Ascending aorta (tissue), 2 donors: ENCODE data around the gene ST7. TPM values are rescaled to one million over a fixed set of nuclear protein-coding genes. Genes with fewer than 3 reads are reported as not detected.
"Not testable (repeated sequence)": the region's sequence is repeated elsewhere in the genome, so short reads cannot be mapped to it uniquely, and the experiment has no call there.

Experiments used
- DNase-seq, 2 donors: peaks; one replicate each; pipeline ENCODE4 v3.0.0-alpha.2; 2019; ENCODE audit warnings: low spot score in 2 of 2
- H3K27ac ChIP-seq, 2 donors: fragments of 200-600 bp; sonication (generic); one replicate each; pipeline ENCODE4 v1.5.1; 2016 to 2017; ENCODE audit warnings: mild to moderate bottlenecking in 1 of 2
- H3K27me3 ChIP-seq: fragments of 200-600 bp; sonication (generic); one replicate; pipeline ENCODE4 v1.5.1; 2017
- H3K36me3 ChIP-seq, 2 donors: fragments of 200-600 bp; sonication (generic); one replicate each; pipeline ENCODE4 v1.5.1; 2016
- H3K4me1 ChIP-seq, 2 donors: fragments of 200-600 bp; sonication (generic); one replicate each; pipeline ENCODE4 v1.5.1; 2016 to 2017; ENCODE audit warnings: mild to moderate bottlenecking in 1 of 2
- H3K4me3 ChIP-seq, 2 donors: fragments of 200-600 bp; sonication (generic); one replicate each; pipeline ENCODE4 v1.5.1; 2016 to 2017; ENCODE audit warnings: mild to moderate bottlenecking in 1 of 2
- H3K9me3 ChIP-seq, 2 donors: fragments of 200-600 bp; sonication (generic); one replicate each; pipeline ENCODE4 v1.5.1; 2016
- intact Hi-C: fragments of 100-400 bp; cut with DNase I; formaldehyde crosslinking; loops from one replicate; pipeline ENCODE4 v1.15.1; 2023
- total RNA-seq: library from RNA; depleted of rRNA; stranded (reverse); fragments of >200 nt; gene quantifications from one replicate; pipeline ENCODE4 v1.1.0, GENCODE V29; 2016
- TF ChIP-seq, protein P1 (sequence below), 3 experiments: fragments of 200-600 bp in 2 of 3; fragments of 450-650 bp in 1 of 3; sonication (generic) in 2 of 3; IDR thresholded peaks; one replicate each; pipeline ENCODE4 v1.5.1; 2016 to 2019; ENCODE audit warnings: antibody characterized with exemption in 3 of 3, mild to moderate bottlenecking in 1 of 3, moderate library complexity in 1 of 3

Gene ST7
- total RNA-seq, 1 donor from 2014 or later = 19.2 TPM

- intact Hi-C loops = no loop called here
- H3K27me3 ChIP-seq = no peaks in the 10 kb centered on the region
- TF ChIP-seq, protein P1, sequence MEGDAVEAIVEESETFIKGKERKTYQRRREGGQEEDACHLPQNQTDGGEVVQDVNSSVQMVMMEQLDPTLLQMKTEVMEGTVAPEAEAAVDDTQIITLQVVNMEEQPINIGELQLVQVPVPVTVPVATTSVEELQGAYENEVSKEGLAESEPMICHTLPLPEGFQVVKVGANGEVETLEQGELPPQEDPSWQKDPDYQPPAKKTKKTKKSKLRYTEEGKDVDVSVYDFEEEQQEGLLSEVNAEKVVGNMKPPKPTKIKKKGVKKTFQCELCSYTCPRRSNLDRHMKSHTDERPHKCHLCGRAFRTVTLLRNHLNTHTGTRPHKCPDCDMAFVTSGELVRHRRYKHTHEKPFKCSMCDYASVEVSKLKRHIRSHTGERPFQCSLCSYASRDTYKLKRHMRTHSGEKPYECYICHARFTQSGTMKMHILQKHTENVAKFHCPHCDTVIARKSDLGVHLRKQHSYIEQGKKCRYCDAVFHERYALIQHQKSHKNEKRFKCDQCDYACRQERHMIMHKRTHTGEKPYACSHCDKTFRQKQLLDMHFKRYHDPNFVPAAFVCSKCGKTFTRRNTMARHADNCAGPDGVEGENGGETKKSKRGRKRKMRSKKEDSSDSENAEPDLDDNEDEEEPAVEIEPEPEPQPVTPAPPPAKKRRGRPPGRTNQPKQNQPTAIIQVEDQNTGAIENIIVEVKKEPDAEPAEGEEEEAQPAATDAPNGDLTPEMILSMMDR (IDR thresholded peaks at IDR 0.05) = no peak
- H3K36me3 ChIP-seq = no peaks in the 10 kb centered on the region
- peaks cover 0 to 6% of the 10 kb centered on the region in 2 donors for H3K4me1 ChIP-seq
- no peak overlapping the region for H3K4me3 ChIP-seq
- H3K9me3 ChIP-seq = no peaks in the 10 kb centered on the region
- no peak for DNase-seq
- no peak overlapping the region for H3K27ac ChIP-seq
Observed at GRCh38 chr7:116971869-116972268, 18.6 kb downstream of the ST7 start.

GRCh38 chr7:116975024-116975423, 21.7 kb downstream of the ST7 start:
- H3K27ac ChIP-seq, H3K4me1 ChIP-seq, H3K27me3 ChIP-seq, H3K9me3 ChIP-seq, H3K36me3 ChIP-seq, intact Hi-C loops, H3K4me3 ChIP-seq, DNase-seq: not testable (repeated sequence)

- H3K4me1 ChIP-seq = peaks cover 0 to 3% of the 10 kb centered on the region in 2 donors
- no peak for DNase-seq
- no peaks in the 10 kb centered on the region for H3K36me3 ChIP-seq
- intact Hi-C loops = no loop called here
- TF ChIP-seq, protein P1 (IDR thresholded peaks at IDR 0.05) = no peak
- H3K27ac ChIP-seq = no peak overlapping the region
- no peaks in the 10 kb centered on the region for H3K27me3 ChIP-seq
- no peaks in the 10 kb centered on the region for H3K9me3 ChIP-seq
- H3K4me3 ChIP-seq = no peak overlapping the region
Observed at GRCh38 chr7:116977172-116977571, 23.9 kb downstream of the ST7 start.

DNA sequence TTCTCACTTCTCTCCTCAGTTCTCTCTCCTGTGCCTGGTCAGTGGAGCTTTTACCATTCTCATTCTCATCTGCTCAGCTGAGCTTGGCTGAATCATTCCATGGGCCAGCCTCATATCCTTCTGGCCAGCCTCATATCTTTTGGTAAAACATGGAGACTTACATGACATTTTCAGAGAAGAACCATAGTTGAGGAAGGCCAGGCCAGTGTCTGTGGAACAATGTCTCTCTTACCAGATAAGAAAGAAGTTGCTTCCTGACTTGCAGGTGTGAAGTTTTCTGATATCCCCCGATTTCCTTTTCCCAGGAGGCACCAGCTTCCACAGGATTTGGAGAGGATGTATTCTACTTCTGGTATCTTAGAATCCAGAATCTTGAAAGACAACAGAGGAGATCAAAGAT, 24.7 kb downstream of the ST7 start:
- H3K4me3 ChIP-seq = no peak overlapping the region
- intact Hi-C loops = no loop called here
- H3K27me3 ChIP-seq = no peaks in the 10 kb centered on the region
- DNase-seq = no peak
- TF ChIP-seq, protein P1 (IDR thresholded peaks at IDR 0.05) = no peak
- H3K27ac ChIP-seq = no peak overlapping the region
- no peaks in the 10 kb centered on the region for H3K9me3 ChIP-seq
- H3K36me3 ChIP-seq = no peaks in the 10 kb centered on the region
- peaks cover 0 to 3% of the 10 kb centered on the region in 2 donors for H3K4me1 ChIP-seq

- no peaks in the 10 kb centered on the region for H3K27me3 ChIP-seq
- no peak overlapping the region for H3K4me3 ChIP-seq
- H3K36me3 ChIP-seq = no peaks in the 10 kb centered on the region
- intact Hi-C loops = no loop called here
- no peak overlapping the region for H3K27ac ChIP-seq
- TF ChIP-seq, protein P1 (IDR thresholded peaks at IDR 0.05) = no peak
- DNase-seq = no peak
- peaks cover 0 to 3% of the 10 kb centered on the region in 2 donors for H3K4me1 ChIP-seq
- no peaks in the 10 kb centered on the region for H3K9me3 ChIP-seq
Observed at GRCh38 chr7:116979430-116979829, 26.1 kb downstream of the ST7 start.

- intact Hi-C loops = no loop called here
- H3K27ac ChIP-seq = no peak overlapping the region
- H3K27me3 ChIP-seq = no peaks in the 10 kb centered on the region
Observed at GRCh38 chr7:116980354-116980753, 27.1 kb downstream of the ST7 start.

More at GRCh38 chr7:116980354-116980753, 27.1 kb downstream of the ST7 start:
- Histone ChIP-seq H3K36me3 (no peaks in the 10 kb centered on the region), H3K4me1 (peaks cover 0 to 3% of the 10 kb centered on the region in 2 donors), H3K4me3 (no peak overlapping the region), H3K9me3 (no peaks in the 10 kb centered on the region)
- no peak for DNase-seq
- TF ChIP-seq, protein P1 (IDR thresholded peaks at IDR 0.05) = no peak
